H1 (cell line): Measurements from ENCODE around the gene ZNF646. TPM values are rescaled to one million over a fixed set of nuclear protein-coding genes. Genes with fewer than 3 reads are reported as not detected.

Experiments
- CTCF ChIA-PET: fragments of 300-600 bp; sonication (Branson Sonifier 250); formaldehyde crosslinking; loops from one replicate; lab custom pipeline; 2021; ENCODE audit not compliant: partially characterized antibody; lab: Charles Lee
- POLR2A ChIA-PET: fragments of 300-600 bp; sonication (Branson Sonifier 250); formaldehyde crosslinking; loops from one replicate; lab custom pipeline; 2021; ENCODE audit warnings: inconsistent platforms; ENCODE audit not compliant: partially characterized antibody; lab: Charles Lee
- DNase-seq, 2 experiments: peaks; one replicate each; pipeline versions ENCODE4 v3.0.0 to v3.0.0-alpha.2; 2010 to 2022; ENCODE audit warnings: low spot score in 2 of 2, low read depth in 1 of 2, mixed read lengths in 1 of 2
- FAIRE-seq: peaks from 2 replicates; lab custom pipeline; 2011; peaks lifted over from hg19 to GRCh38; lab: Jason Lieb, UNC
- H2AFZ ChIP-seq: 2 replicates; pipeline ENCODE4 v1.8.1; 2012; ENCODE audit warnings: low read length, inconsistent platforms
- H2AK5ac ChIP-seq: 2 replicates; pipeline ENCODE4 v1.6.1; 2013; ENCODE audit warnings: low read depth, low read length
- H2BK120ac ChIP-seq: replicated peaks from 2 replicates; pipeline ENCODE3; 2013; ENCODE audit warnings: low read depth, low read length, inconsistent platforms
- H2BK12ac ChIP-seq: 2 replicates; pipeline ENCODE4 v1.6.1; 2013; ENCODE audit warnings: low read depth, low read length
- H2BK15ac ChIP-seq: 2 replicates; pipeline ENCODE4 v1.6.1; 2013; ENCODE audit warnings: low read length
- H2BK20ac ChIP-seq: 2 replicates; pipeline ENCODE4 v1.6.1; 2013; ENCODE audit warnings: low read length
- H2BK5ac ChIP-seq: 2 replicates; pipeline ENCODE4 v1.6.1; 2013; ENCODE audit warnings: low read depth, low read length
- H3K14ac ChIP-seq: 2 replicates; pipeline ENCODE4 v1.6.1; 2013; ENCODE audit warnings: inconsistent platforms; ENCODE audit not compliant: insufficient read length
- H3K18ac ChIP-seq: 2 replicates; pipeline ENCODE4 v1.6.1; 2013; ENCODE audit warnings: low read length; ENCODE audit errors: extremely low read depth
- H3K23ac ChIP-seq: 2 replicates; pipeline ENCODE4 v1.6.1; 2013; ENCODE audit warnings: inconsistent platforms; ENCODE audit not compliant: insufficient read length
- H3K23me2 ChIP-seq: 2 replicates; pipeline ENCODE4 v1.6.1; 2013; ENCODE audit warnings: low read depth, low read length
- H3K27ac ChIP-seq: 2 replicates; pipeline ENCODE4 v1.6.1; 2011; ENCODE audit warnings: low read depth, low read length, inconsistent platforms
- H3K27me3 ChIP-seq, 4 experiments: replicated peaks in 1 of 4; 1 replicate in 1 of 4; 2 replicates in 3 of 4; pipeline versions ENCODE4 v1.6.1 to v1.8.1; 2011 to 2013; ENCODE audit warnings: low read length in 3 of 4, mild to moderate bottlenecking in 3 of 4, inconsistent platforms in 2 of 4, mixed read lengths in 2 of 4, moderate library complexity in 1 of 4; ENCODE audit not compliant: control insufficient read depth in 3 of 4, insufficient read depth in 3 of 4; ENCODE audit errors: extremely low read depth in 1 of 4
- H3K36me3 ChIP-seq, 4 experiments: 2 replicates each; pipeline versions ENCODE4 v1.6.1 to v1.8.1; 2011 to 2013; ENCODE audit warnings: mild to moderate bottlenecking in 4 of 4, low read length in 3 of 4, moderate library complexity in 2 of 4, control low read depth in 1 of 4, inconsistent platforms in 1 of 4; ENCODE audit not compliant: insufficient read depth in 4 of 4, control insufficient read depth in 2 of 4
- H3K4ac ChIP-seq: replicated peaks from 2 replicates; pipeline ENCODE3; 2013; ENCODE audit warnings: low read length, low read depth, mixed read lengths, inconsistent platforms; ENCODE audit not compliant: insufficient read length
- H3K4me1 ChIP-seq, 4 experiments: replicated peaks in 1 of 4; 1 replicate in 1 of 4; 2 replicates in 3 of 4; pipeline versions ENCODE4 v1.6.1 to v1.8.1; 2011 to 2013; ENCODE audit warnings: low read length in 3 of 4, inconsistent platforms in 2 of 4, mixed read lengths in 1 of 4; ENCODE audit not compliant: insufficient read depth in 4 of 4, control insufficient read depth in 3 of 4
- H3K4me2 ChIP-seq, 2 experiments: 2 replicates each; pipeline versions ENCODE4 v1.6.1 to v1.8.1; 2011 to 2013; ENCODE audit warnings: low read depth in 2 of 2, low read length in 2 of 2, control low read depth in 1 of 2, inconsistent platforms in 1 of 2, mild to moderate bottlenecking in 1 of 2; ENCODE audit not compliant: insufficient read depth in 1 of 2
- H3K4me3 ChIP-seq, 4 experiments: fragments of 200-600, 300-600 bp in 1 of 4; sonication (generic), shearing (Covaris generic), sonication (Bioruptor Twin) in 1 of 4; 2 replicates each; pipeline versions ENCODE4 v1.5.1 to v1.8.1; 2011 to 2016; ENCODE audit warnings: low read length in 4 of 4, low read depth in 3 of 4, control low read depth in 2 of 4, inconsistent platforms in 2 of 4, mild to moderate bottlenecking in 2 of 4, mixed read lengths in 1 of 4, moderate library complexity in 1 of 4; ENCODE audit not compliant: insufficient read depth in 2 of 4; ENCODE audit errors: extremely low read depth in 1 of 4
- H3K56ac ChIP-seq: replicated peaks from 2 replicates; pipeline ENCODE3; 2013; ENCODE audit warnings: low read depth, mild to moderate bottlenecking, mixed read lengths, low read length, inconsistent platforms; ENCODE audit not compliant: insufficient read length
- H3K79me1 ChIP-seq: 2 replicates; pipeline ENCODE4 v1.6.1; 2013; ENCODE audit warnings: low read depth, low read length, control low read depth
- H3K79me2 ChIP-seq, 2 experiments: 2 replicates each; pipeline versions ENCODE4 v1.6.1 to v1.8.1; 2012 to 2013; ENCODE audit warnings: low read length in 2 of 2, mild to moderate bottlenecking in 2 of 2, inconsistent platforms in 1 of 2; ENCODE audit not compliant: insufficient read depth in 2 of 2, control insufficient read depth in 1 of 2
- H3K9ac ChIP-seq, 4 experiments: replicated peaks in 1 of 4; 1 replicate in 1 of 4; 2 replicates in 3 of 4; pipeline versions ENCODE4 v1.6.1 to v1.8.1; 2011 to 2013; ENCODE audit warnings: low read depth in 3 of 4, low read length in 3 of 4, control low read depth in 2 of 4, mild to moderate bottlenecking in 2 of 4, moderate library complexity in 2 of 4, inconsistent platforms in 1 of 4; ENCODE audit errors: extremely low read depth in 1 of 4
- H3K9me3 ChIP-seq, 2 experiments: 2 replicates each; pipeline versions ENCODE4 v1.6.1 to v1.8.1; 2012 to 2013; ENCODE audit warnings: mild to moderate bottlenecking in 2 of 2, moderate library complexity in 2 of 2, control low read depth in 1 of 2, inconsistent platforms in 1 of 2, low read depth in 1 of 2, low read length in 1 of 2, mixed read lengths in 1 of 2; ENCODE audit not compliant: insufficient read depth in 2 of 2
- H4K20me1 ChIP-seq, 2 experiments: replicated peaks in 1 of 2; 2 replicates each; pipeline versions ENCODE3 to v1.8.1; 2011 to 2013; ENCODE audit warnings: inconsistent platforms in 2 of 2, low read length in 2 of 2, mild to moderate bottlenecking in 1 of 2; ENCODE audit not compliant: insufficient read depth in 2 of 2, control insufficient read depth in 1 of 2
- H4K5ac ChIP-seq: 2 replicates; pipeline ENCODE4 v1.6.1; 2013; ENCODE audit warnings: low read length, low read depth, mixed read lengths, inconsistent platforms; ENCODE audit not compliant: insufficient read length
- H4K8ac ChIP-seq: 2 replicates; pipeline ENCODE4 v1.8.0; 2013; ENCODE audit warnings: mild to moderate bottlenecking, moderate library complexity, low read length, inconsistent platforms; ENCODE audit not compliant: insufficient read depth; ENCODE audit errors: extremely low read depth
- H4K91ac ChIP-seq: replicated peaks from 2 replicates; pipeline ENCODE3; 2013; ENCODE audit warnings: low read length, mixed read lengths, inconsistent platforms; ENCODE audit not compliant: insufficient read length
- BCL11A ChIP-seq, 2 experiments: IDR thresholded peaks; one replicate each; pipeline ENCODE4 v1.6.1; 2011; ENCODE audit warnings: low read depth in 2 of 2, low read length in 2 of 2, mild to moderate bottlenecking in 2 of 2
- CTBP2 ChIP-seq: IDR thresholded peaks from 2 replicates; pipeline ENCODE4 v1.7.0; 2011; ENCODE audit warnings: borderline replicate concordance, mild to moderate bottlenecking, moderate library complexity, mixed read lengths, low read length; ENCODE audit not compliant: insufficient read depth, insufficient read length
- E2F6 ChIP-seq: IDR thresholded peaks from 2 replicates; pipeline ENCODE4 v1.6.1; 2012; ENCODE audit warnings: inconsistent platforms
- PHF8 ChIP-seq: fragments of 200-600 bp; sonication (generic); conservative IDR thresholded peaks from 2 replicates; pipeline ENCODE4 v1.7.1; 2012; ENCODE audit warnings: low read depth, mild to moderate bottlenecking, inconsistent platforms, low read length, moderate library complexity
- RFX5 ChIP-seq: IDR thresholded peaks from 2 replicates; pipeline ENCODE4 v1.6.1; 2011; ENCODE audit warnings: low read depth, low read length, improper control_type of control experiment, borderline replicate concordance
- SRF ChIP-seq: IDR thresholded peaks from 2 replicates; pipeline ENCODE4 v1.6.1; 2011; ENCODE audit warnings: mild to moderate bottlenecking, low read depth, low read length, moderate library complexity
- TEAD4 ChIP-seq: IDR thresholded peaks from 2 replicates; pipeline ENCODE4 v1.6.1; 2012; ENCODE audit warnings: low read depth, low read length, inconsistent platforms, mixed read lengths
- WGBS, 2 experiments: shearing (Covaris generic) in 1 of 2; methylation state at CpG; one replicate each; pipeline versions ENCODE4 v1.1.6 to v1.1.7; 2013 to 2015; ENCODE audit warnings: low lambda C conversion rate in 2 of 2, mixed read lengths in 2 of 2, inconsistent platforms in 1 of 2, low coverage in 1 of 2, missing lambda C conversion rate in 1 of 2; ENCODE audit not compliant: insufficient replicate concordance in 2 of 2, insufficient coverage in 1 of 2, insufficient read length in 1 of 2; ENCODE audit errors: extremely low coverage in 1 of 2, missing lambda C conversion rate in 1 of 2; 5-methylcytosine and 5-hydroxymethylcytosine counted together
- polyA plus RNA-seq, 7 experiments: library from polyadenylated mRNA; depleted of rRNA in 3 of 7; stranded (reverse) in 5 of 7; unstranded in 2 of 7; fragments of >200 nt in 5 of 7; fragments of 200-250 nt in 2 of 7; gene quantifications; 1 replicate in 5 of 7; 2 replicates in 1 of 7; 4 replicates in 1 of 7; pipeline versions ENCODE4 v1.2.1 to v1.2.3, GENCODE V29; 2011 to 2013; ENCODE audit warnings: missing spikeins in 2 of 7, mixed read lengths in 2 of 7
- total RNA-seq: library from RNA; stranded (reverse); fragmentation: NEBNext Ultra II Directional; extraction: Animal tissue kit (Norgen Biotek cat#: 25700); gene quantifications from 2 replicates; pipeline ENCODE4 v1.2.1, GENCODE V29; 2021

ZNF646 gene
- total and polyA plus RNA-seq, 2 of the 8 experiments (the other 6 are each of a cell fraction or from before 2014, with no cell fraction given), result 6.5 to 25.0 TPM

- Histone ChIP-seq H3K4me3 (peak overlapping the region; percentile 9 to 54 (median 40); a peak in 5 of 8 replicates), H3K23ac (no peak overlapping the region), H3K4ac (no peak overlapping the region), H2BK12ac (no peak overlapping the region), H2BK5ac (no peak overlapping the region), H4K91ac (no peak overlapping the region), H3K23me2 (peaks cover 2% of the 10 kb centered on the region; the same call in 1 of the 2 replicates), H3K79me1 (no peaks in the 10 kb centered on the region; the same call in 1 of the 2 replicates), H3K79me2 (no peaks in the 10 kb centered on the region), H4K5ac (no peak overlapping the region), H3K9ac (peak overlapping the region in 1 of 4 experiments; percentile 1; a peak in 1 of 7 replicates), H2BK15ac (no peak overlapping the region), H3K14ac (no peak overlapping the region), H2BK120ac (no peak overlapping the region), H3K56ac (no peak overlapping the region), H4K20me1 (peaks cover 0 to under 1% of the 10 kb centered on the region in 2 experiments), H3K4me2 (peak overlapping the region; percentile 57 to 69), H3K27ac (no peak overlapping the region), H3K9me3 (no peaks in the 10 kb centered on the region), H3K36me3 (peaks cover 0 to 7% (median 0%) of the 10 kb centered on the region in 4 experiments; a peak in 1 of 8 replicates), H2AK5ac (no peak overlapping the region), H3K4me1 (peaks cover 0 to 3% (median 0%) of the 10 kb centered on the region in 4 experiments; a peak in 3 of 7 replicates), H2AFZ (peak overlapping the region; percentile 28; the same call in 1 of the 2 replicates), H2BK20ac (no peak overlapping the region), H3K18ac (no peak overlapping the region), H4K8ac (no peak overlapping the region; the same call in 1 of the 2 replicates), H3K27me3 (no peaks in the 10 kb centered on the region)
- TF ChIP-seq BCL11A (IDR thresholded peaks at IDR 0.05; ENCODE audit: low read depth in 2 of 2, low read length in 2 of 2) (no peak), TEAD4 (no peak), CTBP2 (no peak), E2F6 (no peak), RFX5 (no peak), PHF8 (no peak), SRF (no peak)
- no peak for DNase-seq
- WGBS, 2 experiments, result 94% methylated on average over 10 of the region's 10 CpGs; no CpG with 5 or more reads in 1 of the 2 experiments
- POLR2A ChIA-PET, result interaction anchor here (0.7 to 3.2 kb wide), 11 partner anchors 10 to 91 kb away, joined by 3 to 15 read pairs (median 3); partner anchors contain the start of genes STX4, ZNF646 and ZNF668
- CTCF ChIA-PET, result interaction anchor here (0.6 to 2.5 kb wide), 30 partner anchors 8 to 831 kb away, joined by 3 to 30 read pairs (median 4); partner anchors contain the start of genes HSD3B7, PRSS53, ZNF267 and ZNF646
- FAIRE-seq, result no peak
These were observed 31.4 kb upstream of the ZNF646 start for GRCh38 chr16:31042866-31043265.
